Central memory CD4-positive, alpha-beta T cell (primary cell): Measurements from ENCODE around the gene BMF.
"Not testable (repeated sequence)": the region's sequence is repeated elsewhere in the genome, so short reads cannot be mapped to it uniquely, and the experiment has no call there.

Source experiments
- DNase-seq: peaks from one replicate; pipeline ENCODE4 v3.0.0; 2022

Gene BMF

GRCh38 chr15:40087991-40088928 lies 20.4 kb downstream of the BMF start:
- no peak for DNase-seq

GRCh38 chr15:40087068-40087810 lies 21.4 kb downstream of the BMF start:
- DNase-seq, result no peak

- no peak for DNase-seq
Observed at GRCh38 chr15:40085266-40085665, 23.4 kb downstream of the BMF start.

- DNase-seq, result no peak
Observed at GRCh38 chr15:40084650-40085049, 24.0 kb downstream of the BMF start.

- no peak for DNase-seq
Observed at GRCh38 chr15:40082195-40082883, 26.3 kb downstream of the BMF start.

- DNase-seq, result no peak
Observed at GRCh38 chr15:40081691-40082194, 26.9 kb downstream of the BMF start.

- no peak for DNase-seq
Observed at GRCh38 chr15:40080847-40081246, 27.8 kb downstream of the BMF start.

- DNase-seq, result no peak
Observed at GRCh38 chr15:40080104-40080503, 28.6 kb downstream of the BMF start.

GRCh38 chr15:40079456-40079855 lies 29.2 kb downstream of the BMF start:
- no peak for DNase-seq

GRCh38 chr15:40075298-40076044 lies 33.2 kb downstream of the BMF start:
- DNase-seq, result no peak

GRCh38 chr15:40074656-40075055 lies 34.0 kb downstream of the BMF start:
- not testable (repeated sequence) for DNase-seq

GRCh38 chr15:40073716-40074490 lies 34.8 kb downstream of the BMF start:
- not testable (repeated sequence) for DNase-seq

GRCh38 chr15:40072216-40072990 lies 36.3 kb downstream of the BMF start:
- no peak for DNase-seq

- no peak for DNase-seq
Observed at GRCh38 chr15:40070608-40071218, 38.0 kb downstream of the BMF start.

GRCh38 chr15:40070166-40070557 lies 38.5 kb downstream of the BMF start:
- DNase-seq, result no peak

- DNase-seq, result no peak
Observed at GRCh38 chr15:40069178-40070165, 39.2 kb downstream of the BMF start.

GRCh38 chr15:40067921-40068624 lies 40.6 kb downstream of the BMF start:
- no peak for DNase-seq

GRCh38 chr15:40066589-40066988 lies 42.1 kb downstream of the BMF start:
- DNase-seq, result no peak
